ENCODE data around the gene CFAP61.
A peak's percentile ranks its signal among the peaks of the same experiment; 100 is the strongest.
"Not testable (repeated sequence)": the region's sequence is repeated elsewhere in the genome, so short reads cannot be mapped to it uniquely, and the experiment has no call there.

CFAP61 gene

GRCh38 chr20:20212675-20213096, 160.4 kb downstream of the CFAP61 start:
- peak; percentile 28 for DNase-seq

GRCh38 chr20:20213526-20214121, 161.3 kb downstream of the CFAP61 start:
- no peak for DNase-seq

- DNase-seq, result peak; percentile 19
Observed at GRCh38 chr20:20214757-20215275, 162.5 kb downstream of the CFAP61 start.

GRCh38 chr20:20215976-20216727, 163.8 kb downstream of the CFAP61 start:
- DNase-seq, result peak; percentile 48

- DNase-seq, result no peak
Observed at GRCh38 chr20:20216941-20217340, 164.6 kb downstream of the CFAP61 start.

DNA sequence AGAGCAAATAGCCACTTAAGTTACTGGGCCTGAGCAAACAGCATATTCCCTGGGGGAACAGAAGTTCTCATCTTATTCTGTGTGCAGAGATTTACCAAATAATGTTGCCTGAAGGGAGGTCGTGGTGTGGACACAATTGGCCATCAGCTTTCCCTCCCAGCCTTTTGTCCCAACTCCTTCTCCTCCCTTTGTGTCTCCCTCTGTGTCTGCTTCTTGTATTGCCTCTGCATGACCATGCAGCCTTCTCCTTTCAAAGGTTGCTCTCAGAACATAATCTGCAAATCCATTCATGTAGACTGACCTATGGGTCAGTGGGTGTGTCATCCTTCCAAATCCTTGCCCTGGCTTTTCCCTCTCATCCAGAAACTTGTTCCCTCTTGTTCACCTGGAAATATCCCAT, 165.3 kb downstream of the CFAP61 start:
- peak; percentile 15 for DNase-seq

- not testable (repeated sequence) for DNase-seq
Observed at GRCh38 chr20:20218106-20218505, 165.8 kb downstream of the CFAP61 start.

GRCh38 chr20:20219016-20219415, 166.7 kb downstream of the CFAP61 start:
- no peak for DNase-seq

DNA sequence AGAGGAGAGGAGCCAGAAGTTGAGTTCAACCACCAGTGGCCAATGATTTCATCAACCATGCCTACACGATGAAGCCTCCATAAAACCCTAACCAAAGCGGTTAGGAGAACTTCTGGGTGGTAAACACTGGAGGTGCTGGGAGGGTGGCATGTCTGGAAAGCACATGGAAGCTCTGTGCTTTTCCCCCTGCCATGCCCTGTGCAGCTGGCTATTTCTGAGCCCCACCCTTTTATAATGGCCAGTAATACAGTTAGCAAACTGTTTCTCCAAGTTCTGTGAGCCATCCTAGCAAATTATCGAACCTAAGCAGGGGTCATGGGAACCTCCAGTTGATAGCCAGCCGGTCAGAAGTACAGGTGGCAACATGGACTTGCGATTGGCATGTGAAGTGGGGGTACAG, 167.8 kb downstream of the CFAP61 start:
- DNase-seq, result no peak

DNA sequence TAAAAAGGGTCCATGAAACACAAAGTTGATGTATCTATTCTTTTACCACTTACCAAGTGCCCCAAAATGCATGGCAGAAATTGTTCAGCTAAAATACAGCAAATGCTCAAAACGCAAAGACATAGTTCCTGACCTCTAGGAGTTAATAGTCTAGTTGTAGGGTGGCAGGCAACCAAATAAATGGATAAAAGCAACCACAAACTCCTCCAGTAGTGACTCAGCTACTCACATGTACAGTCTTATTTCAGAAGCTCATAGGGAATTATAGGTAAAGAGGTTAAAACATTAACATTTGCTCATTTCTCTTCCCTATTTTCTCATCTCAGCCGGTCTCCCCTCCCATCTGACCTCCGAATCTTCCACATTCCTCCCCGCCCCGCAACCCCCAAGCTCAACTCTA, 171.6 kb downstream of the CFAP61 start:
- no peak for DNase-seq

DNA sequence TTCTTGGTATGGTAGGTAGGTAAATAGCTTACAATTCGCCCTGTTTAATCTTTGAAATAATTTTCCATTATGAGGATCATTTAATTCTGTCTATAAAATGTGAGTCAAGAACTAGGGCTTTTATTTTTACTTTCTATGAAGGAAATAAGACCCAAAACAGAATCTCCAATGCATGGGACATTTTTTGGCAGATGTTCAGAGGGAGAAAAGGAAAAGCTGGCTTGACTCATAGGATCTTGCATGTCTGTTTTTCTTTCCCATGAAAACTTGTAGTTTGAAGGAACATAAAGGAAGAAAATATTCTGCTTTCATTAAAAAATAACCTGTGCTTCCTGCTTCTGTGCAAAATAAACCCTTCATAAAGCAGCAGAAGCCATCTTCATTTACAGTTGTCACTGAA, 172.5 kb downstream of the CFAP61 start:
- DNase-seq, result no peak

GRCh38 chr20:20225325-20226043, 173.2 kb downstream of the CFAP61 start:
- DNase-seq, result peak; percentile 75

GRCh38 chr20:20226554-20226953, 174.2 kb downstream of the CFAP61 start:
- no peak for DNase-seq

- no peak for DNase-seq
Observed at GRCh38 chr20:20227013-20227571, 174.8 kb downstream of the CFAP61 start.

GRCh38 chr20:20228351-20228750, 176.0 kb downstream of the CFAP61 start:
- no peak for DNase-seq

DNA sequence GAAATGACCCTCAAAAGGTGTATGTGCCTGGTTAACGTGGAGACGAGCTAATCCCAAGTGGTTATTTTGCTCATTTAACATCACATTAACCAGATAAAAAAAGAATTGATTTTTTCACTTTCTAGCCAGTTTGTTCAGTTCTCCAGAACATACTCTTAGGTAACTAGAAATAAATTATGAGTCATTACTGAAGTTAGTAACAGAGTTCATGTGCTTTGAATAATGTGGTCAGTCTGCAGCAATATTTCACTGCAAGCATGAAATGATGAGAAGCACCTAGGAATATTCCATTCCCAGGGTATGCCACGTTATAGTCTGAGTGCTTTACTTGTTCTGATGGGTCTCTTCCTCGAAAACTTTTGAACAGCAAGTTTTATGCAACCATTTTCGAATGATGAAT, 177.3 kb downstream of the CFAP61 start:
- DNase-seq, result no peak

DNA sequence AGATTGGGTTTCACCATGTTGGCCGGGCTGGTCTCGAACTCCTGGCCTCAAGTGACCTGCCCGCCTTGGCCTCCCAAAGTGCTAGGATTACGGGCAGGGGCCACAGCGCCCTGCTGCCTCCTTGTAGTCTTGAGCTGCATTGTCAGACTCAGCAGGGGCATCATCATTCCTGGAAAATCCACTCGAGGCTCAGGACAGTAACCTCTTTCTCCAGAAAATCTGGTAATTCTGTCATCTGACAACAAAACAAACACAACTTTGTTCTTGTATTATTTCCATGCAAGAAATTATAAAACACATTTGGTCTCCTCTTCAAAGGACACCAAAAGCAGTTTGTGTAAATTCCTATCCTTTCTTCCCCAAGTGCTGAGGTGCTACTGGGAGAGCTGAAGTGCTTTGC, 178.4 kb downstream of the CFAP61 start:
- DNase-seq, result no peak

- DNase-seq, result no peak
Observed at GRCh38 chr20:20231528-20232298, 179.4 kb downstream of the CFAP61 start.

GRCh38 chr20:20233041-20233514, 180.7 kb downstream of the CFAP61 start:
- no peak for DNase-seq

- no peak for DNase-seq
Observed at GRCh38 chr20:20235681-20236080, 183.3 kb downstream of the CFAP61 start.

DNA sequence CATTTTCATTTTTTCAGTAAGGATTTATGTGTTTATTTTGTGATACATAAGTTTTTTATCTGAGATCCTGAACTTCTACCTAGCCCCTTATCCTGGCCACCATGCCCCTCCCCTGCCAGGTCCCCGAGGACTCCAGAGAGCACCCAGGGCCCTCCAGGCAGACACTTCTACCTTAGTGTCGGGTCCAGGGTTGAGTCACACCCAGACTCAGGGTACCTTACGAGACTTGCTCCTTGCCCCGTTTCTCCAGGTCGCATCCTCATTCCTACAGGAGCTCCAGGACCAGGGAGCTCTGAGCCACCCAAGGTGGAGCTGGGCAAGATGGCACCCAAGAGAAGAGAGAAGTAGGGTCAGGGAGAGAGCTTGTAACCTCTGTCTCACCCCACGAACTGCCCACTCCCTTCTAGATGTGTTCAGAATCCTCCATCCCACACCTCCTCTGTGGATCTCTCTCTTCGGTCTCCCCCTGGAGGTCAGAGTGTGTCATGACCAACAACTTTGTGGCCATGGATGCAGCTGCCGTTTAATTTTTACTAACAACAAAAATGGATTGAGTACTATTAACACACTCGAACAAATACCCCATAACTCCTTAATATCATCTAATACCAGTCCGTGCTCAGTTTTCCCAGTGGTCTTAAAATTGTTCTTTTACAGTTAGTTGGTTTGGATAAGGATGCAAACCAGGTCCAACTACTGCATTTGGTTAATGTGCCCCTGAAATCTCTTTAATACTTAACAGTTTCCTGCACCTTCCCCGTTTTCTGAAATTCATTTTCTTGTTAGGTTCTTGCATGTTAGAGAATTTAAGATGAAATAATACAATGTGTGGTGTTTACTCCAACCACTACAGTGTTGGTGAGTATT, 185.0 kb downstream of the CFAP61 start:
- DNase-seq, result peak; percentile 63

Measured in NCI-H1436 (cell line).